Measurements from ENCODE around the gene SYNDIG1.

SYNDIG1 gene

DNA sequence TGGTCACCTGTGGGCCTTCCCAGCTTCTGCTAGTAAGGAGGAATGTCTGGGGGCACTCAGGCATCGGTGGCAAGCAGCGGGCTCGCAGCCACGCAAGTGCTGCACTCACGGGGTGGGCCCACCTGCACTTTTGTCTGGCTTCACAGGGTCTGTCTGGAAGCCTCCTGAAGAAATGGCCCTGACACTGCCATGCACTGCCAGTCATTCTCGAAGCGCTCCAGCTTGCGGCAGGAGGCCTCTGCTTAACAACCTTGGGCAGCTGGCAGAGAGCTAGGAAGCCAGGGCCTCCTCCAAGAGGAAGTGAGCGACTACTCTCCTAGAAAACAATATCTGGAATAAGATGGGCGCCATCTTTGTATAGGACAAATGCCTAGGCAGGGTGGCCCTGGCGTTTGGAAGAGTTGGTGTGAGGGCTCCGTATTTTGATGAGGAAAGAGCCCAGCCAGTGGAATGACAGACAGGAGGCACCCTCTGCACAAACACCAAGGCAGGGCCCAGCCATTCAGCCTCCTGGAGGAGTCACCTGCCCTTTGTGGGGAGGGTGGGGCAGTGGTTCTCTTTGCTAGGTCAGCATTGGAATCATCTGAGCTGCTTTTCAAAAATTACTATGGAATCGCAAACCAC, 113.9 kb downstream of the SYNDIG1 start:
- H3K27ac ChIP-seq (ENCODE audit: low read length) = no peak overlapping the region
- H3K4me1 ChIP-seq (ENCODE audit: control insufficient read depth, insufficient read depth, low read length) = no peaks in the 10 kb centered on the region; the same call in 1 of the 2 replicates
- no peak for DNase-seq (ENCODE audit: low read depth, low spot score)
- H3K36me3 ChIP-seq (ENCODE audit: control insufficient read depth, insufficient read depth, low read length) = no peaks in the 10 kb centered on the region; the same call in 1 of the 2 replicates
- no CpG with 5 or more reads among the region's 13 CpGs for WGBS (ENCODE audit: insufficient coverage, insufficient read length)
- no peaks in the 10 kb centered on the region for H3K27me3 ChIP-seq (ENCODE audit: control insufficient read depth, insufficient read depth, low read length)
- H3K4me3 ChIP-seq (ENCODE audit: low read length) = no peak overlapping the region
- H3K9me3 ChIP-seq (ENCODE audit: control insufficient read depth, insufficient read depth, low read length) = no peaks in the 10 kb centered on the region

DNA sequence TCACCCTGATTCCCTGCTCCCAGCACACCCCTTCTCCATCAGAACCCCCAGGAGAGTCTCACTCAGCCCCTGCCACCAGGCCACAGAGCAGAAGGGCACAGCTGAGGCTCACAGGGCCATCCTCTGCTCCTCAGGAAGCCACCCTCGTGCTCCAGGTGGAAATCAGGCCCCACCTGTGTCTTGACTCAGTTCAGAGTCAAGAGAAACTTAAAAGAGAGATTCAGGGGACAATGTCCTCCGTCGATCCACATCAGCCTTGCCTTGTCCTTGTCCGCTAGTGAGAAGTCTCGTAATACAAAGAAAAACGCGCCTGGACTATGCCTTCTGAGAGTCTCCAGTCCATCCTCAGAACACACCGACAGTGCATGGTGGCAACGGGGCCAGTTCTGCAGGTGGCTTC, 114.6 kb downstream of the SYNDIG1 start:
- H3K36me3 ChIP-seq (ENCODE audit: control insufficient read depth, insufficient read depth, low read length) = no peaks in the 10 kb centered on the region; the same call in 1 of the 2 replicates
- DNase-seq (ENCODE audit: low read depth, low spot score) = no peak
- no peak overlapping the region for H3K4me3 ChIP-seq (ENCODE audit: low read length)
- H3K4me1 ChIP-seq (ENCODE audit: control insufficient read depth, insufficient read depth, low read length) = no peaks in the 10 kb centered on the region; the same call in 1 of the 2 replicates
- no peaks in the 10 kb centered on the region for H3K9me3 ChIP-seq (ENCODE audit: control insufficient read depth, insufficient read depth, low read length)
- no peak overlapping the region for H3K27ac ChIP-seq (ENCODE audit: low read length)
- H3K27me3 ChIP-seq (ENCODE audit: control insufficient read depth, insufficient read depth, low read length) = no peaks in the 10 kb centered on the region
- no CpG with 5 or more reads among the region's 9 CpGs for WGBS (ENCODE audit: insufficient coverage, insufficient read length)

DNA sequence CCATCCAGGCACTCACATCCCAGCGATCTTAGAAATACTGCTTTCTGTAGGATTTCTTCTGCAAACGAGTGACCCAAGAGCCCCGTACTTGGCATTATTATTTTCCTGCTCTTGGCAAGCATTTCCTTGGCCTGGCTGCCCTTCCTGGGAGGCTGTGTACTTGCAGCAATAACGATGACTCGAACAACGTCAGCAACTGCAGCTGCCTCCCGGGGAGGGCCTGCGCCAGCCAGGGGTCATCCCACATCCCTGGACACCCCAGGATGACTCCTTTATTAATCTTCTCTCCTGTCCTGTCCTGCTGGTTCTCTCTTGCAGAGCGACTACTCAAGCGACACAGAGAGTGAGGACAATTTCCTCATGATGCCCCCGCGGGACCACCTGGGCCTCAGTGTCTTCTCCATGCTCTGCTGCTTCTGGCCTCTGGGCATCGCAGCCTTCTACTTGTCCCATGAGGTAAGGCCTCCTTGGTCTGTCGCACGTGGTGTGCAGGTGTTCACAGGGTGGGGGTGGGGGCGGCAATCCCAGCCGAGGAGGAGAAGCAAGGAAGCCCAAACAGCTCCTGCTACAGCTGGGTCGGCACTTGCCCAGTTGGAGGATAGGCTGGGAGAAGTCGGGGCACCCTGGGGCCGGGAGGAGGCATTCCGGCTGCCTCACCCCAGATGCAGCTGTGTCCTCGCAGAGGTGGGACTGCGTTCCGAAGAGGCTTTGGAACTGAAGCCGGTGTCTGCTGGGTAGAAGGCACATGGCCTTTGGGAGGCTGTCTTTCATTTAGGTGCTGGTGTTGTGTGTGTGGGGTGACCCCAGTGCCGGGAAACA, 115.3 kb downstream of the SYNDIG1 start:
- H3K27me3 ChIP-seq (ENCODE audit: control insufficient read depth, insufficient read depth, low read length) = no peaks in the 10 kb centered on the region
- peaks cover under 1% of the 10 kb centered on the region; the same call in 1 of the 2 replicates for H3K4me1 ChIP-seq (ENCODE audit: control insufficient read depth, insufficient read depth, low read length)
- no peak for DNase-seq (ENCODE audit: low read depth, low spot score)
- no peak overlapping the region for H3K4me3 ChIP-seq (ENCODE audit: low read length)
- no peaks in the 10 kb centered on the region for H3K9me3 ChIP-seq (ENCODE audit: control insufficient read depth, insufficient read depth, low read length)
- no peak overlapping the region for H3K27ac ChIP-seq (ENCODE audit: low read length)
- WGBS (ENCODE audit: insufficient coverage, insufficient read length) = no CpG with 5 or more reads among the region's 26 CpGs
- no peaks in the 10 kb centered on the region for H3K36me3 ChIP-seq (ENCODE audit: control insufficient read depth, insufficient read depth, low read length)

DNA sequence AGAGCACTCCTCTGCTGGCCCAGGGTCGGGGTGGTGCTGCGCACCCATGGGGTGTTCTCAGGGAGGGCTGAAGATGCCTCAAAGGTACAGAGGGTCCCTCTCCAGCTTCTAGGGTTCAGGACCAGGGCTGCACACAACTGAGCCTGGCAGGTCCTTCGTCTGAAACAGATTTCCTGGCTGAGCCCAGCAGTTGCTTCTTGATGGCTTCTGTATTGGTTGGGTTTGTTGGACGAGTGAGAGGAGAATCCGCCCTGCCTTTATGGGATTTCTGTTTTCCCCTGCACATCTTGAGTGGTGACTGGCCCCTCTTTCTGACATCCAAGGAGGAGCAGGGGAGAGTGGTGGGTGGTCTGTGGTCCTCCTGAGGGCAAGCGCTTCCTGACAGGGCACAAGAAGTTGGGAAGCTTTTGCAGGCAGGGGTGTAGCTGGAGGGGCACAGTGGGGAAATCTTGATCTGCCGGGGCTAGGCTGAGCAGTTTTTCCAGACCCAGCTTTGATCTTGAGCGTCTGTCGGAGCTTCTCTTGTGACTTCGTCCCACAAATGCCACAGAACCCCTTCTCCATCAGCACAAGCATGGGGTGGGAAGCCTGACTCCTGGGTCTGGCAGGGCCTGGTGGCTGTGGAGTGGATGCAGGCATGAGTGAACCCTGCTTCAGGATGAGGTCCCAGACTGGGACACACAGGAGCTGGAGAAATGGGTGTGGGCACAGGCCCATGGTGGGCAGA, 116.5 kb downstream of the SYNDIG1 start:
- no peak for DNase-seq (ENCODE audit: low read depth, low spot score)
- WGBS (ENCODE audit: insufficient coverage, insufficient read length) = no CpG with 5 or more reads among the region's 10 CpGs
- peaks cover 3% of the 10 kb centered on the region; the same call in 1 of the 2 replicates for H3K36me3 ChIP-seq (ENCODE audit: control insufficient read depth, insufficient read depth, low read length)
- peaks cover 2% of the 10 kb centered on the region; the same call in 1 of the 2 replicates for H3K4me1 ChIP-seq (ENCODE audit: control insufficient read depth, insufficient read depth, low read length)
- no peaks in the 10 kb centered on the region for H3K27me3 ChIP-seq (ENCODE audit: control insufficient read depth, insufficient read depth, low read length)
- H3K4me3 ChIP-seq (ENCODE audit: low read length) = no peak overlapping the region
- H3K9me3 ChIP-seq (ENCODE audit: control insufficient read depth, insufficient read depth, low read length) = no peaks in the 10 kb centered on the region
- no peak overlapping the region for H3K27ac ChIP-seq (ENCODE audit: low read length)

DNA sequence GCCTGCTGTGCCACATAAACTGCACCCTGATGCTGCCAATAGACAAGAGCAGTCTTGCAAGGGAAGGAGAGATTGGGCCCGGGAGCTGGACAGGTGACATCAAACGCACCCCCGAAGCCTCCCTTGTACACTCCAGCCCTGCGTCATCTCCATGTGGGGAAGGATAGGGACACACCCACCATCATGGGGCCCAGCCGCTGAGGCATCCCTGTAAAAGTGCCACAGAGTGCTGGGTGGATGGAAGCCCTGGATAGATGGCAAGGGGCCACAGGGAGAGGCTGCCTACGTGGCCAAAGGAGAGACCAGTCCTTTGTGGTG, 117.1 kb downstream of the SYNDIG1 start:
- Histone ChIP-seq H3K27me3 (ENCODE audit: control insufficient read depth, insufficient read depth, low read length) (no peaks in the 10 kb centered on the region), H3K36me3 (ENCODE audit: control insufficient read depth, insufficient read depth, low read length) (peaks cover 3% of the 10 kb centered on the region; the same call in 1 of the 2 replicates), H3K9me3 (ENCODE audit: control insufficient read depth, insufficient read depth, low read length) (no peaks in the 10 kb centered on the region), H3K4me1 (ENCODE audit: control insufficient read depth, insufficient read depth, low read length) (peaks cover 2% of the 10 kb centered on the region; the same call in 1 of the 2 replicates), H3K27ac (ENCODE audit: low read length) (no peak overlapping the region), H3K4me3 (ENCODE audit: low read length) (no peak overlapping the region)
- DNase-seq (ENCODE audit: low read depth, low spot score) = no peak
- WGBS (ENCODE audit: insufficient coverage, insufficient read length) = no CpG with 5 or more reads among the region's 6 CpGs

DNA sequence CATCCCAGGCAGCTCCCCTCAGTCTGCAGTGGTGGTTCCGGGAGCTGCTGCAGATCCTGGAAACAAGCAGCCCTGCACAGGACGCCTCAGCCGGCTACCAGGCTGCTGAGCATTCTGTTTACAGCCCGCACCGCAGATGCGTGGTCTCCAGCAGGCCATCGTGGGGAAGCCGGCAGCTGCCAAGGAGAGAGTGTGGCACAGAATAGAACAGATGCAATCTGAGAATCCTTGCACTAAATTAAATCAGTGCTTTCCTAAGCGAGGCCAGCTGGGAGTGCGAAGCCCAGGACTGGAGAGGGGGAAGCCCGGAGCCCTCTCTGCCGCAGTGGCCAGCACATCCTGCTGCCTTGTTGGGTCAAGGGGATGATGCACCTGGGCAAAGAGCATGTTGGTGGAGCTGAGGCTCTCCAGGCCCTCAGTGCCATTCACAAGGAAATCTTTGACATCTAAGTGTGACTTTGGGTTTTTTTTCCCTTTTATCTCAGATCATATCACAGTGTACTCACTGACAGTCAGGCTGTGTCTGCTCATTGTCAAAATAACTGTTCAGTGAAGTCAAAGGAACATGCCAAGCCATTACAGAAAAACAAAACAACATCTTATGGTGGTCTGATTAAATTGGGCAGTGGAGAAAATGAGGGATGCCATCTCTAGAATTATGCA, 118.1 kb downstream of the SYNDIG1 start:
- no peaks in the 10 kb centered on the region for H3K27me3 ChIP-seq (ENCODE audit: control insufficient read depth, insufficient read depth, low read length)
- no peak for DNase-seq (ENCODE audit: low read depth, low spot score)
- peaks cover 3% of the 10 kb centered on the region; the same call in 1 of the 2 replicates for H3K36me3 ChIP-seq (ENCODE audit: control insufficient read depth, insufficient read depth, low read length)
- no peak overlapping the region for H3K27ac ChIP-seq (ENCODE audit: low read length)
- H3K9me3 ChIP-seq (ENCODE audit: control insufficient read depth, insufficient read depth, low read length) = no peaks in the 10 kb centered on the region
- WGBS (ENCODE audit: insufficient coverage, insufficient read length) = no CpG with 5 or more reads among the region's 12 CpGs
- H3K4me1 ChIP-seq (ENCODE audit: control insufficient read depth, insufficient read depth, low read length) = peaks cover 2% of the 10 kb centered on the region; the same call in 1 of the 2 replicates
- H3K4me3 ChIP-seq (ENCODE audit: low read length) = no peak overlapping the region

DNA sequence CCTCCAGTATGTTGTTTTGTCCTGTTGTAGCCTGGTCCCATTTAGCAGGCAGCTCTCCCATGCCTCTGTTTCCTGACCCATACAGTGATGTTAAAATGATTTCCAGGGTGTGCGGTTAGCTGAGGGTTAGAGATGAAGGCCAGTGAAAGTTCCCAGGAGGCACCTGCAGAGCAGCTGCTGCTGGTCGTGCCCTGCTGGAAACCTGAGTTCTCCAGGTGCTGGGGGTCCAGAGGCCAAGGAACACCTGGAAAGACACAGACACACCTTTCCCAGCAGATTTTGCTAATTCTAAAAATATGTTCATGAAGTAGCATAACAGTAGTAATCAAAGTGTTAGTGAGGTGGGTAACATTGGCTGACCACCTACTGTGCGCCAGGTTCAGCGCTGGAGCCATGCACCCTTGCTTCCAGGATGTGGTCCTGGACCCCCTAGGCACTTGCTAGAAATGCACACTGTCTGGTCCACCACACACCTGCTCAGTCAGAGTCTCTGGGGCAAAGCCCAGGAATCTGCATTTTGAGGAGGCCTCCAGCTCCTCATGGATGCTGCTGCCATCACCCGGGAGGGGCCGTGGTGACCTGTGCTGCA, 118.7 kb downstream of the SYNDIG1 start:
- H3K36me3 ChIP-seq (ENCODE audit: control insufficient read depth, insufficient read depth, low read length) = peaks cover 3% of the 10 kb centered on the region; the same call in 1 of the 2 replicates
- no CpG with 5 or more reads among the region's 6 CpGs for WGBS (ENCODE audit: insufficient coverage, insufficient read length)
- no peak overlapping the region for H3K27ac ChIP-seq (ENCODE audit: low read length)
- no peak for DNase-seq (ENCODE audit: low read depth, low spot score)
- H3K4me3 ChIP-seq (ENCODE audit: low read length) = no peak overlapping the region
- H3K9me3 ChIP-seq (ENCODE audit: control insufficient read depth, insufficient read depth, low read length) = no peaks in the 10 kb centered on the region
- no peaks in the 10 kb centered on the region for H3K27me3 ChIP-seq (ENCODE audit: control insufficient read depth, insufficient read depth, low read length)
- peaks cover 2% of the 10 kb centered on the region; the same call in 1 of the 2 replicates for H3K4me1 ChIP-seq (ENCODE audit: control insufficient read depth, insufficient read depth, low read length)

DNA sequence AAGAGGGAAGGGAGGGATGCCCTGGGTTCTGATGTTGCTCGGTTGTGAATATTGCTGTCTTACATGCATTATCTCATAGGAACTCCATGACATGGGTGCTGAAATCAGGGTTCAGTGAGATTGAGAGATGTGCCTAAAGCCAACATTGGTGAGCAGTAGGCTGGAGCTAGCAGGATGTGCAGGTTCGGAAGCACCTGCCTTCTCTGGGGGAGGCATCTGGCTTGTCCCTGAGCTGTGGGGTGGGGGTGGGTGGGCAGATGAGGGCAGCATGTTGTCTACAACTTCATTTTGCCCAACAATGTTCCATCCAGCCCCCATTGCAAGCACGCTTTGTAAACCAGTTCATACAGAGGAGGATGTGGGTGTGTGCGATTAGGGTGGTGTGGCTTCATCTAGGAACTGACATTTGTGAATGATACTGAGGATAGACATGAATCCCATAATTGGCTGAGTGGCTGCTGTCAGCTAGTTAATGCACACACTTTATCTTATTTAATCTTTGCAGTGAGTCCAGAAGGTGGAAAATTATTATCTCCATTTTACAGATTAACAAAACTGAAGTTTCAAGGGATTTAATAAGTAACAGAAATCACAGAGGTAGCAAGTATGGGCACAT, 119.4 kb downstream of the SYNDIG1 start:
- H3K36me3 ChIP-seq (ENCODE audit: control insufficient read depth, insufficient read depth, low read length) = peaks cover 3% of the 10 kb centered on the region; the same call in 1 of the 2 replicates
- WGBS (ENCODE audit: insufficient coverage, insufficient read length) = no CpG with 5 or more reads among the region's 4 CpGs
- H3K27ac ChIP-seq (ENCODE audit: low read length) = no peak overlapping the region
- no peak for DNase-seq (ENCODE audit: low read depth, low spot score)
- no peaks in the 10 kb centered on the region for H3K27me3 ChIP-seq (ENCODE audit: control insufficient read depth, insufficient read depth, low read length)
- no peak overlapping the region for H3K4me3 ChIP-seq (ENCODE audit: low read length)
- H3K4me1 ChIP-seq (ENCODE audit: control insufficient read depth, insufficient read depth, low read length) = peaks cover 2% of the 10 kb centered on the region; the same call in 1 of the 2 replicates
- no peaks in the 10 kb centered on the region for H3K9me3 ChIP-seq (ENCODE audit: control insufficient read depth, insufficient read depth, low read length)

DNA sequence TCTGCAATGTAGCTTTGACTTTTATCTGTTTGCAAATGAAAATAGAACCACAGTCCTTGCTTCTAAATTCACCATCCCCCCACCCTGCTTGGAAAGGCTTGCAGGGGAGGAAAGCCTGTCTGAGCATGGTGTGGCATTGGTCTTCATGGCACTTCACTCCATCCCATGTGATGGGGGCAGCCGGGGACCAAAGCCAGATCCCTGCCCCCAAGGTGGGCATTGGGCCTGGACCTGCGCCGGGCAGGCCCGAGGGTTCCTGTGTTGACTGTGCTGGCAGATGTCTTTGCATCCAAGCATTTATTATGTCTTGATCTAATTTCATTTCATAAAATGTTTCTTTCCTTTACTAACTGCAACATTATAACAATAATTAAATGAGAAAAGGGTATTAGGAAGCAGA, 120.0 kb downstream of the SYNDIG1 start:
- Histone ChIP-seq H3K4me1 (ENCODE audit: control insufficient read depth, insufficient read depth, low read length) (peaks cover 2% of the 10 kb centered on the region; the same call in 1 of the 2 replicates), H3K36me3 (ENCODE audit: control insufficient read depth, insufficient read depth, low read length) (peaks cover 3% of the 10 kb centered on the region; the same call in 1 of the 2 replicates), H3K27me3 (ENCODE audit: control insufficient read depth, insufficient read depth, low read length) (no peaks in the 10 kb centered on the region), H3K4me3 (ENCODE audit: low read length) (no peak overlapping the region), H3K9me3 (ENCODE audit: control insufficient read depth, insufficient read depth, low read length) (no peaks in the 10 kb centered on the region), H3K27ac (ENCODE audit: low read length) (no peak overlapping the region)
- no CpG with 5 or more reads among the region's 4 CpGs for WGBS (ENCODE audit: insufficient coverage, insufficient read length)
- no peak for DNase-seq (ENCODE audit: low read depth, low spot score)

All from iPS DF 6.9 (cell line).